ENCODE data around the gene STUB1.

The STUB1 gene

GRCh38 chr16:670485-671352, 9.5 kb upstream of the STUB1 start:
- no peak for TF ChIP-seq REST (IDR thresholded peaks at IDR 0.05; ENCODE audit: insufficient read depth in 1 of 2, low read depth in 2 of 2, low read length in 2 of 2)
- TF ChIP-seq TAF1 (IDR thresholded peaks at IDR 0.05; ENCODE audit: borderline replicate concordance, insufficient read depth, low read length), result no peak
- TF ChIP-seq SIN3A (IDR thresholded peaks at IDR 0.05; ENCODE audit: borderline replicate concordance, insufficient read depth, low read length), result no peak
- TF ChIP-seq FOXP2 (optimal IDR thresholded peaks at IDR 0.05; ENCODE audit: borderline replicate concordance, extremely low read depth, extremely low read length, insufficient read depth), result no peak
- TF ChIP-seq POLR2AphosphoS5 (IDR thresholded peaks at IDR 0.05; ENCODE audit: low read depth, low read length), result no peak

- TF ChIP-seq REST (IDR thresholded peaks at IDR 0.05; ENCODE audit: insufficient read depth in 1 of 2, low read depth in 2 of 2, low read length in 2 of 2), result no peak
- TF ChIP-seq FOXP2 (optimal IDR thresholded peaks at IDR 0.05; ENCODE audit: borderline replicate concordance, extremely low read depth, extremely low read length, insufficient read depth), result no peak
- no peak for TF ChIP-seq POLR2AphosphoS5 (IDR thresholded peaks at IDR 0.05; ENCODE audit: low read depth, low read length)
- no peak for TF ChIP-seq TAF1 (IDR thresholded peaks at IDR 0.05; ENCODE audit: borderline replicate concordance, insufficient read depth, low read length)
- no peak for TF ChIP-seq SIN3A (IDR thresholded peaks at IDR 0.05; ENCODE audit: borderline replicate concordance, insufficient read depth, low read length)
These were observed 8.7 kb upstream of the STUB1 start for GRCh38 chr16:671353-672131.

GRCh38 chr16:672371-672770, 7.8 kb upstream of the STUB1 start:
- TF ChIP-seq REST (IDR thresholded peaks at IDR 0.05; ENCODE audit: insufficient read depth in 1 of 2, low read depth in 2 of 2, low read length in 2 of 2), result no peak
- TF ChIP-seq POLR2AphosphoS5 (IDR thresholded peaks at IDR 0.05; ENCODE audit: low read depth, low read length), result no peak
- no peak for TF ChIP-seq FOXP2 (optimal IDR thresholded peaks at IDR 0.05; ENCODE audit: borderline replicate concordance, extremely low read depth, extremely low read length, insufficient read depth)
- TF ChIP-seq TAF1 (IDR thresholded peaks at IDR 0.05; ENCODE audit: borderline replicate concordance, insufficient read depth, low read length), result no peak
- no peak for TF ChIP-seq SIN3A (IDR thresholded peaks at IDR 0.05; ENCODE audit: borderline replicate concordance, insufficient read depth, low read length)

- TF ChIP-seq TAF1 (IDR thresholded peaks at IDR 0.05; ENCODE audit: borderline replicate concordance, insufficient read depth, low read length) (no peak), POLR2AphosphoS5 (IDR thresholded peaks at IDR 0.05; ENCODE audit: low read depth, low read length) (no peak), REST (IDR thresholded peaks at IDR 0.05; ENCODE audit: insufficient read depth in 1 of 2, low read depth in 2 of 2, low read length in 2 of 2) (no peak), FOXP2 (optimal IDR thresholded peaks at IDR 0.05; ENCODE audit: borderline replicate concordance, extremely low read depth, extremely low read length, insufficient read depth) (no peak), SIN3A (IDR thresholded peaks at IDR 0.05; ENCODE audit: borderline replicate concordance, insufficient read depth, low read length) (no peak)
These were observed 7.4 kb upstream of the STUB1 start for GRCh38 chr16:672851-673250.
